ELF-1 (cell line): Measurements from ENCODE around the gene HSPD1.
A peak's percentile ranks its signal among the peaks of the same experiment; 100 is the strongest.

Source experiments
- DNase-seq: peaks from one replicate; pipeline ENCODE4 v3.0.0-alpha.2; 2016; ENCODE audit warnings: low read depth, low spot score

Gene HSPD1

GRCh38 chr2:197499594-197500502 lies at the start of gene HSPD1, which contains the start of gene HSPE1:
Gene HSPD1 (minus strand): TSS chr2:197499840. CDS start chr2:197498848, 992 bp downstream.
Gene HSPE1 (plus strand): TSS chr2:197500379. CDS start chr2:197500437, 58 bp downstream.
- DNase-seq: peak; percentile 99

DNA sequence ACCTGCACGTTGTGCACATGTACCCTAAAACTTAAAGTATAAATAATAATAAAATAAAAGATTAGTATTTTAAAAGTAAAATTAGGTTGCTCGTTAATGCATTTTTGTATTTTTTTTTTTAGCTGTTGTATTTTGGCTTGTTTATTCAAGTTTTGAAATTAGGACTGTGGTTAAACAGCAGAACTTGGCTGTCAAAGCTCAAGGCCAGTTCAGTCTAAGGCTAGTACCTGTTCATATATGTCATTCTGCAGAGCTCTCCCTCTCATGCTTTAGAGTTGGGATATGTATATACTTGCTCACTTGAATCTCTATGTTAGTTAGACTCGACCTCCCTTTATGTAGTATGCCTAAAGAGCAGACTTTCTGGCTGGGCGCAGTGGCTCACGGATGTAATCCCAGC lies 48.9 kb upstream of the HSPD1 start:
- no peak for DNase-seq

DNA sequence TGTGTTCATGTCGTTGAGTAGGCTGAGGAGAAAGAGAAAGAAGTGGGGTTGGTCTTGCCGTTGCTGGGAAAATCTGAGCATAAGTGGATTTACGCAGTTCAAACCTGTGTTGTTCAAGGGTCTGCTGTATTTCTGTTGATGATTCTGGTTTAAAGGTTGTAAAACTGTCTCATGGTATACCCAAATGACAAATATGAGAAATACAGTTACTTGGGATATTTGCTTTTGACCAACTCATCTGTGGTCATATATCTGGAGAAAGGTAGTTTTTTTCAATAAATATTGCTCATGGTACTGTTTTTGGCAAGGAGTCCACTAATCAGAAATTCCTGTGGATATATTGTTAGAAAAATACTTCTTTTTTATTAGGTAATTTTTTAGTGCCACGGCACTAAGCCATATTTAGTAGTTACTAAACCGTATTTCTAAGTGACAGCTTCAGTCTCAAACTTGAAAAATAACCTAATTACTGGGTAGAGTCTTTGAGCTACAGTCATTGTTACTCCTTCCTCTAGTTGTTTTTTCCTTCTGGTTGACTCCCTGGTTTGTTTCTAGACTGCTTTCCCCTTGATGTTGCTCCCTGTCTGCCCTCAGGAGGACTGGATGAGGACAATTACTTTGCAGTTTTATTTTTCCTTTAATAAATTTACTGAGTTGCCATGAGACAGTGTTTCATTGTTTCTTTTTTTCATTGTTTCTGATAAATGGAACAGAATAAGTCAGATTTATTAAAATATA lies 47.7 kb upstream of the HSPD1 start:
- no peak for DNase-seq

- DNase-seq: no peak
Observed at GRCh38 chr2:197543206-197543605, 43.6 kb upstream of the HSPD1 start.

DNA sequence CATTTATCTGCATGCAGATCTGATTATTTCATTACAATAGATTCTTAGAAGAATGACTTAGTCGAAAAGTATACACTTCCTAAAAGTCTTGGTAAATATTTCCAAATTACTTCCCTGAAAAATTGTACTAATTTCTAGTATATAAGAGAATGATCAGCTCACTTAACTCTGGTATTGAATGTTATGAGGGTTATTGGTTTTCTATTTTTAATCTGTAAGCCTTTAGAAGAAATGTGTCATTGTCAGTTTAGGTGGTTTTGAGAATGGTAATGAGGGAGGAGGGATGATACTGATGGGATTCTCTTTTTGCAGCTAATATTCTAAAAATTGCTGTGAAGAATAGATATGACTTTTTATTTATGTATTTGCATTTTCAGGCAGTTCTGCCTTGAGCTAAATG lies 40.1 kb upstream of the HSPD1 start:
- DNase-seq: no peak

DNA sequence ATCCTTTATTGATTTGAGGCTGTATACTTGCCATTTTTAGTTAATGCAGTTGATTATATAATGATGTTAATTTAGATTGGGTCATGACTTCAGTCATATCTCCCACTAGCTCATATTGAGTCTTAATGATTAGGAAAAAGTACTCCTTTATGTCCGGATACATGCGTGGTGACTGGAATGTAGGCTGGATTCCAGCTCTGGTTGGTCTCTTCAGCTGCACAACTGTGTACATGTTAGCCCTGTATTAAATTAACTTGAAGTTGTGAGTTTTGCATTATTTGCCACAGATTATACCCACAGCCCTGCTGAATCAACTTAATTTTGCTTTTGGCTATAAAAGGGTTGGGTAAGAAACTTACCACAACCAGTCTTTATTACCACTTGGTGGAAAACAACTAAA lies 38.8 kb upstream of the HSPD1 start:
- DNase-seq: no peak

DNA sequence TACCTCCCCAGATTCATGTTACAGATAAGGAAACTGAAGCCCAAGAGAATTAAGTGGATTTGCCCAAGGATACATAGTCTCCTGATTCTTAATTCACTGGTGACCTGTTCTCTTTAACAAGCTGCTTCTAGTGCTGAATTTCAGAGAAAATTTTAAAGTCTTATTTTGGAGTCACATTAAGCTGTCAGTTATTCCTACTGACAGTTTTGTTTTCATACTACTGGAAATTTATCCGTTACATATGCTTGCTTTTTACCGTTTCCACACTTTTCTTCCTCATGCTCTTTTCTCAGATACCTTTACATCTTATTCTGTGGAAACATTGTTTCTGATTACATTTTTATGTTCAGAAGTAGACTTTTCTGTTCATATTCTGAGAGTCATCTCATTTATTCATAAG lies 17.5 kb upstream of the HSPD1 start:
- no peak for DNase-seq

- DNase-seq: peak; percentile 59
Observed at GRCh38 chr2:197516393-197516761, 16.7 kb upstream of the HSPD1 start.

- DNase-seq: peak; percentile 98
Observed at GRCh38 chr2:197515739-197516392, 16.2 kb upstream of the HSPD1 start, which contains the start of gene MOB4. Gene MOB4 (plus strand): TSS chr2:197516066. CDS start chr2:197516087, 21 bp downstream.

GRCh38 chr2:197515315-197515738 lies 15.7 kb upstream of the HSPD1 start:
- DNase-seq: no peak

DNA sequence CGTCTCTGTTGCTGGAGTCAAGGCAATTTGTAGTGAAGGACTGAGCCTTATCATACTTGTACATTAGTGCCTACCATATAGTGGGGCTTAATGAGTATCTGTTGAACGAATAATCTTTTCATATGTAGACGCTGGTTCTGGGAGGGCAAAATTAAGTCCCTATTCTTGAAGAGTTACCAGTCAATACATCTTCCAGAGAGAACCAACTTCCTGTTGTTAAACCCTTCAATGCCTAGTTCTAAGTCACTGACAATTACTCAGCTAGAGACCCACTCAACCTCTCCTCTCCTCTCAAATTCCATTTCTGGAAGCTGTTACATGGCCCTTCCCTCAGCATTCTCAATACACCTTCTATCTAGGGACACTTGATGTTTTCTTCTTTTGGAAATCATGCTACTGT lies 15.1 kb upstream of the HSPD1 start:
- DNase-seq: no peak

DNA sequence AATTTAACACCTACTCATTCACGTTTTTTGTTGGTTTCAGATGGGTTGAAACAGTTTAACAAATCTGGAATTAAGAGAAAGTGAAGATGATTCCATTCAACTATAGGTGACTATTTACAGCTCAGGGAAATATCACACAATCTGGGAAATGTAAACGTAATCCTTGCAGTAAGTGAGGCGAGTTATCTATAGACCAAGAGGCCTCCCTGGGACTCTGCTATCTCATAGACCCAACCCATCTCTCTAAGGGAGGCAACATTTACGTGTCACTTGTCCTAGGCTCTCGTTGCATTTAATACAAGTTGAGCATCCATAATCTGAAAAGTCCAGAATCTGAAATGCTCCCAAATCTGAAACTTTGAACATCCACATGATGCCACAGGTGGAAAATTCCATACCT lies 14.3 kb upstream of the HSPD1 start:
- no peak for DNase-seq

DNA sequence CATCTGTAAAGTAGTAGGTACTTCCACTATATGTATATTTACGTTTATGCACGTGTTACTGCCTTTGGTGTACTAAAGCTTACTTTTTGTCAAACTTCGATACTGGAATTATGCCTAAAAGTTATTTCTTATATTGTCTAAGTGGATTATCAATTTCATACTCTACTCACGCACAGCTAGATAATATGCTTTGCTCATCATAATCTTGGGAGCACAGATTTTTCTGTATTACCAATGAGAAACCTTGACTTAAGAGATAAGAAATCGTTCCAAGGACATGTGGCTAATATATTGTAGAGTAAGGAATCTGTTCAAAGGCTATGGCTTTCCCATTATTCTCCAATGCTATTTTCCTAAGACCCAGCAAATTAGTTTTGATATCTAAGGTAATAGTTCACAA lies 7.0 kb upstream of the HSPD1 start:
- no peak for DNase-seq

GRCh38 chr2:197504512-197504911 lies 4.9 kb upstream of the HSPD1 start:
- no peak for DNase-seq

- no peak for DNase-seq
Observed at GRCh38 chr2:197504000-197504399, 4.4 kb upstream of the HSPD1 start.

- no peak for DNase-seq
Observed at GRCh38 chr2:197502685-197503084, 3.0 kb upstream of the HSPD1 start.

- DNase-seq: peak; percentile 29
Observed at GRCh38 chr2:197502201-197502600, 2.6 kb upstream of the HSPD1 start.

DNA sequence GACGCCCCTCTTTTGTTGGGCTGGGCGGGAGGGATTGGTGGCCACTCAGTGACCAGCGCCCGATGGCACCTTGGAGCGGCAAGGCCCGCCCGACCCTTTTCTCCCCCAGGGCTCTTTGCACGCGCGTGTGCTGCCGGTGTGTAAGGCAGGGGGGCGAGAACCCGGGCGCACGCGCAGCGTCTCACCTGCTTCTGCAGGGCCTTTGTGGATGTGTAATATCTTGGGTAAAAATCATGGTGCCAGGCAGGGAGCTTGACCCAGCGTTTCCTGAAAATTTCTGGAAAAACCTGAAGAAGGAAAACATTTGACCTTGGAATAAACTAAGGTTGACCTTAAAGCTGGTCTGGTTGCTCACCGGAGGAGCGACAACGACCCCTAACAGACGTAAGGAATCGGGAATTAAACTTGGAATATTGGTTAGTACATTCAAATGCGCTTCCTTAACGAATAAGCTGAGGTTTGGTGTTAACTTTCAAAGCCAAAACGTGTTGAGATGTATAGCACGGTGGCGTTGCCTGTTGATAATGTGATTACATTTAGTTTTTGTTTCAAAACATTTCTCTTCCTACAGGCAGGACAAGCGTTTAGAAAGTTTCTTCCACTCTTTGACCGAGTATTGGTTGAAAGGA lies 977 bp upstream of the HSPD1 start:
- no peak for DNase-seq

- peak; percentile 74 for DNase-seq
Observed at GRCh38 chr2:197498937-197499593, 575 bp downstream of the HSPD1 start.

DNA sequence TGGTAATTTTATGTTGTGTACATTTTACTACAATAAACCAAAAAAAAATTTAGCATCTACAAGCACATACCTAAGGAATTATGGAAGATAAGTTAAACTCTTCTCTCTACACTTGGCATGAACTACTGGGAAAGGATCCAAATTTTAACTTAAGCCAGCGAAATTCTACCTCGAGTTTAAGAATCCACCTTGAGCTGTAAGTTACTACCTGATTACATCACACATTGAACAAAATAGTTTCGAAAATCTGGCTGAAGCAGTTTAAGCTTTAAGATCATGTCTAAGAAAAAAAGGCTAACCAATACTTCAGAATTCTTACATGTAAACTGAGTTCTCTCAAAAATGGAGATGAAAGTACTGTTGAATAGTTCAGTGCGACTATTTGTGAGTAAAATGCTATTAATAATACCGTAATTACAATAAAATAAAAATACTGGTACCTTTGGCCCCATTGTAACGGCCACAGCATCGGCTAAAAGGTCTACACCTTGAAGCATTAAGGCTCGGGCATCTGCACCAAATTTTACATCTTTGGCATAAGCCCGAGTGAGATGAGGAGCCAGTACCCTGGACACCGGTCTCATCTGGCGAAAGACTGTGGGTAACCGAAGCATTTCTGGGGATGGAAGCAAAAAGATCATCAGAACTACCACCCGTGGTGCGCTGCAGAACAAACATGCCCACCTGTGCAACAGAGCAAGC lies 1.3 kb downstream of the HSPD1 start:
- DNase-seq: no peak
